Suppressor macrophage treated with lipopolysaccharide for 1 hour (primary cell): ENCODE data around the gene DYNC1I1.
"Not testable (repeated sequence)": the region's sequence is repeated elsewhere in the genome, so short reads cannot be mapped to it uniquely, and the experiment has no call there.

Experiments used
- DNase-seq, 3 donors: peaks; one replicate each; pipeline ENCODE4 v3.0.0-alpha.2; 2020 to 2022

Gene DYNC1I1

GRCh38 chr7:95915731-95916130 is 143.4 kb downstream of the DYNC1I1 start:
- DNase-seq: no peak

- peak; percentile 78 to 88 (median 88) for DNase-seq
Measured at GRCh38 chr7:95916573-95917297, 144.4 kb downstream of the DYNC1I1 start.

GRCh38 chr7:95917634-95918033 is 145.3 kb downstream of the DYNC1I1 start:
- DNase-seq: no peak

GRCh38 chr7:95919556-95919955 is 147.2 kb downstream of the DYNC1I1 start:
- DNase-seq: no peak

- DNase-seq: peak; percentile 17 to 45 (median 22)
Measured at GRCh38 chr7:95921543-95921942, 149.2 kb downstream of the DYNC1I1 start.

GRCh38 chr7:95922191-95922590 is 149.8 kb downstream of the DYNC1I1 start:
- peak in 2 of 3 donors; percentile 13 to 46 for DNase-seq

- DNase-seq: no peak
Measured at GRCh38 chr7:95925236-95925635, 152.9 kb downstream of the DYNC1I1 start.

GRCh38 chr7:95925971-95926370 is 153.6 kb downstream of the DYNC1I1 start:
- no peak for DNase-seq

- DNase-seq: no peak
Measured at GRCh38 chr7:95927756-95928155, 155.4 kb downstream of the DYNC1I1 start.

- no peak for DNase-seq
Measured at GRCh38 chr7:95929710-95930280, 157.4 kb downstream of the DYNC1I1 start.

- DNase-seq: no peak
Measured at GRCh38 chr7:95931460-95932232, 159.3 kb downstream of the DYNC1I1 start.

- DNase-seq: no peak
Measured at GRCh38 chr7:95933618-95934017, 161.3 kb downstream of the DYNC1I1 start.

GRCh38 chr7:95944867-95945266 is 172.5 kb downstream of the DYNC1I1 start:
- not testable (repeated sequence) for DNase-seq

- peak in 1 of 3 donors; percentile 1 for DNase-seq
Measured at GRCh38 chr7:95950698-95951097, 178.3 kb downstream of the DYNC1I1 start.

GRCh38 chr7:95951531-95951930 is 179.2 kb downstream of the DYNC1I1 start:
- DNase-seq: no peak

GRCh38 chr7:95951997-95952795 is 179.8 kb downstream of the DYNC1I1 start:
- no peak for DNase-seq

- DNase-seq: no peak
Measured at GRCh38 chr7:95952851-95953250, 180.5 kb downstream of the DYNC1I1 start.

GRCh38 chr7:95955748-95956147 is 183.4 kb downstream of the DYNC1I1 start:
- DNase-seq: no peak

GRCh38 chr7:95957510-95957909 is 185.2 kb downstream of the DYNC1I1 start:
- DNase-seq: no peak

GRCh38 chr7:95960706-95961244 is 188.4 kb downstream of the DYNC1I1 start:
- DNase-seq: no peak

- DNase-seq: no peak
Measured at GRCh38 chr7:95963446-95963990, 191.2 kb downstream of the DYNC1I1 start.

GRCh38 chr7:95971716-95972115 is 199.4 kb downstream of the DYNC1I1 start:
- no peak for DNase-seq
